Activated naive CD4-positive, alpha-beta T cell (primary cell): Measurements from ENCODE around the gene GNG4.
"Not testable (repeated sequence)": the region's sequence is repeated elsewhere in the genome, so short reads cannot be mapped to it uniquely, and the experiment has no call there.

ENCODE experiments used
- DNase-seq, 4 experiments: peaks; one replicate each; lab custom pipeline; 2025; lab: John Stamatoyannopoulos, UW

The GNG4 gene

DNA sequence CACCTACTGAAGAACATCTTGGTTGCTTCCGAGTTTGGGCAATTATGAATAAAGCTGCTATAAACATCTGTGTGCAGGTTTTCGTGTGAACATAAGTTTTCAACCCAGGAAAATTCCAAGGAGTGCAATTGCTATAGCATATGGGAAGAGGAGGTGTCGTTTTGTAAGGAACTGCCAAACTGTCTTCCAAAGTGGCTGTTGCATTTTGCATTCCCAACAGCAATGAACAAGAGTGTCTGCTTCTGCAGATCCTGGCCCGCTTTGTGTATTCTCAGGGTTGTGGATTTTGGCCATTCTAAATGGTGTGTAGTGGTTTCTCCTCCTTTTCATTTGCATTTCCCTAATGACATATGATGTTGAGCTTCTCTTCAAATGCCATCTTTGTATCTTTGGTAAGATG lies 23.8 kb downstream of the GNG4 start:
- no peak for DNase-seq

DNA sequence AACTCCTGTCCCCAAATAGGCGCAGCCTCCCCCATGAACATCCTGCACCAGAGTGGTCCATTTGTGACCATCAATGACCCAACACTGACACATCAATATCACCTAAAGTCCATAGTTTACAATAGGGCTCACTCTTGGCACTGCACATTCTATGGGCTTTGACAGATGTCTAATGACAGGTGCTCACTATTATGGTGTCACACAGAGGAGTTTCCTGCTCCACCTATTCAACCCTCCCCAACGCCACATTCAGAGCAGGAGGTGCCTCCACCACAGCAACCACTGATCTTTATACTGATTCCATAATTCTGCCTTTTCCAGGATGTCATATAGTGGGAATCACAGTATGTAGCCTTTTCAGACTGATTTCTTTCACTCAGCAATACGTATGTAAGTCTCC lies 24.2 kb downstream of the GNG4 start:
- DNase-seq = no peak

DNA sequence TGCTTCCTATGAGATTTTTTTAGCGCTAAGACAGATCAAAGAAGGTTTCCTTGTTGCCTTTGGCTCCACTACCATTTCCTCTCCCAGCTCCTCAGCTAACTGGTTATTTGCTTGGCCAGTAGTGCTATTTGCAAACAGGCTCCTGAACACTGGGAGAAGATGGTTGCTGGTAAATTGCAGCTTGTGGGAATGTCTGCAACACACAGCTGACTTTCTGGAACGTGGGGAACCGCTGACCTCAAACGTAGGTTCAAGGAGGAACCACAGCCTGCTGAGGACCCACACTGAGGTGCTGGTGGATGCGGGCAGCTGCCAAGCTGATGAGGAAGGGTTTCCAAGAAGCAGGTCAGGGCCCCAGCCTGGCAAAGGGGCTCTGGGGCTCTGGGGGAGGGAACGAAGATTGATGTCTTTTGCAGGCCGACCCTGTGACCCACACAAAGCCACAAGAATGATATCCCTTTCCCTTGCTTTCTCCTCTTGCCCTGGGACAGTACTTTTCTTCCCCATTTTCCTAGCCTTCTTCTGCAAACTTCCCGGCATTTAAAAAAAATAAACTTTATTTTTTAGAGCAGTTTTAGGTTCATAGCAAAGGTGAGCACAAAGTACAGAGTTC lies 24.8 kb downstream of the GNG4 start:
- no peak for DNase-seq

DNA sequence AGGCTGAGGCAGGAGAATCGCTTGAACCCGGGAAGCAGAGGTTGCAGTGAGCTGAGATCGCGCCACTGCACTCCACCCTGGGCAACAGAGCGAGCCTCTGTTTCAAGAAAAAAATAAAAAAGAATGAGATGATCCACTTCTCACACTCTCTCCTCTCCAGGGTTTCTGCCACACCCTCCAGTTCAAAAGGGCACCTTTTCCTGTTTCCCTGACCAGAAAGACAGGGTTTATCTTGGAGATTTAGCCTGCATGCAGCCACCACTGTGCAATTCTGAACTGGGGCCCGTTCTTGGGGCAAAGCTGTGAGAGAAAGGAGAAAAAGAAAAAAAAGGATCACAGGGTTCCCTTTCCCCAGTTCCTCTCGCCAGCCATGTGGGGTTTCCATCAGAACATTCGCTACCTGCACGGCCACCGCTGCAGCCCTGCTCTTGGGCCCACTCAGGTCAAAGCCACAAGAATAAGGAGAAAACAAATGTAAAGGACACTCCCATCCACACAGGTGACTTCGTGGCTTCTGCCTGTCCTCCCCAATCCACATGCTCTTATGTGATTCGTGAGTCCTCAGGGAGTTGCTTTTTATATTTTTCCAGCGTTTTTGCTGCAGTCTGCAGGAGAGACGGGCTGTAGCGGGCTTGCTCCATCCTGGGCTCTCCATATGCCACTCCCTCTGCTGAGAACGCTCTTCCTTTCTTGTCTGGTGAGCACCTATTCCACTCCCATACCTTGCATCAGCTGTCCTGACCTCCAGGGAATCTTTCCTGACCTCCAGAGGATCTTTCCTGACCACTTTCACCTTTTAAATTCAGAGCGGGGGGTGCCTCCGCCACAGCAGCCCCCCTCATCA lies 26.4 kb downstream of the GNG4 start:
- no peak for DNase-seq

DNA sequence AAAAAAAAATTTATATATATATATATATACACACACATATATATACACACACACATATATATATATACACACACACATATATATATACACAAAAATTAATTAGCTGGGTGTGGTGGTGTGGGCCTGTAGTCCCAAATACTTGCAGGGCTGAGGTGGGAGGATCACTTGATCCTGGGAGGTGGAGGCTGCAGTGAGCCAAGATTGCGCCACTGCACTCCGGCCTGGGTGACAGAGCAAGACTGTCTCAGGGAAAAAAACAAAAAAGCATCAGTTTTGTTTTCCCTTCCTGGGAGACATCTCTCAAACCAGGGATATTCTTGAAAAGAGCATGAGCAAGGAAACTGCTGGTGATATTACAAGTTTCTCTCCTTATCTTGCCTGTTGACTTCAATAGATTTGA lies 30.4 kb downstream of the GNG4 start:
- DNase-seq = not testable (repeated sequence)

DNA sequence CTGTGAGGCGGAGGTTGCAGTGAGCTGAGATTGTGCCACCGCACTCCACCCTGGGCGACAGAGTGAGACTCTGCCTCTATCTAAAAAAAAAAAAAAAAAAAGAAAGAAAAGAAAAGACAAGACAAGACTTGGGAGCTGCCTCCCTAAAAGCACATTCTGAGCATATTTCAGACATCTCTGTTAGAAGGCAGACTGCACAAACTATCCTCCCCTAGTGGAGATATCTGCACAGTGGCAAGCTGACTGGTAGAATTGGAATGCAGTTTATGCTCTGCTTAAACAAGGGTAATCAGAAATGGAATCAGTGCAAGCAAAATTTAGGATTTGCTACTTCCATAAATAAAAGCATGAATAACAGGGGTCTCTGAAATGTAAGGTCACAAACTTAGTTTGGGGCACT lies 31.8 kb downstream of the GNG4 start:
- DNase-seq = no peak

DNA sequence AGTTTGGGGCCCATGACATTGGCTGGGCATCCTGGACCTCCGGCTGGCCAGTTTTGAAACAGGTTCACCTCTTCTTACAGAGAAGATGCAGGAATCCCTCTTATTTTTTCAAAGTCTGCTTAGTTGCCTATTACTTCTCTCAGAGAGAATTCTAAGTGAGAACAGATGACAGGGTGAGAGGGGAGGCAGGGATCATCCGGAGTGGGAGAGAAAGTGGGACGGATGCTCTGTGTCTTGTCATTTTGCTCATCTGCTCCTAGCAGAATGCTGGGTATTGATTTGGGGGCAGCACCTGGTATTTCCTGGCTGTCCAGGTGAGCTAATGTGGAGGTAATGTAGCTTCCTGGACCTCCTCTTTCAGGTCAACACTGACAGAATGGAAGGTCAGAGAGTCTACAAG lies 32.4 kb downstream of the GNG4 start:
- DNase-seq = no peak

DNA sequence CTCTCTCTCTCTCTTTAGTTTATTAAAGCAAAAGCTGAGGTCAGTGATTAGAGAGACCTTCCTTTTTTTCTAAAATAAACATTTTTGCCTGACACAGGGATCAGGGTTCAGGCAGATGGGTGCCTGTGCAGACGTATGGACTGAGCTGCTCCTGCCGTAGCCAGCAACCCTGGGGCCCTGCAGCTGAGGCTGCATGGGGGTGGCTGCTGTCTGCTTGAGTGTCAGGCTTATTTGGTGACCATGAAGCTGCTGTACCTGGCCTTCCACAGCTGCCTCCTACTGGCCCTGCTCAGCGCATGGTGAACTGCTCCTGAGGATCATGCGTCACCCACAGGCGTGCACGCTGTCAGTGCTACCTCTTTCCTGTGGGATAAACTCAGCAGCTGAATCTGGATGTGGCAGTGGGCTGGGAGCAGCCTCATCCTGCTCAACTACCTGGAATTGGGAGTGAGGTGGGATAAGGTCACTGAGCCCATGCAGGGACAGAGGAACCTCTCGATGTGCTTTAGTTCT lies 35.1 kb downstream of the GNG4 start:
- DNase-seq = no peak

DNA sequence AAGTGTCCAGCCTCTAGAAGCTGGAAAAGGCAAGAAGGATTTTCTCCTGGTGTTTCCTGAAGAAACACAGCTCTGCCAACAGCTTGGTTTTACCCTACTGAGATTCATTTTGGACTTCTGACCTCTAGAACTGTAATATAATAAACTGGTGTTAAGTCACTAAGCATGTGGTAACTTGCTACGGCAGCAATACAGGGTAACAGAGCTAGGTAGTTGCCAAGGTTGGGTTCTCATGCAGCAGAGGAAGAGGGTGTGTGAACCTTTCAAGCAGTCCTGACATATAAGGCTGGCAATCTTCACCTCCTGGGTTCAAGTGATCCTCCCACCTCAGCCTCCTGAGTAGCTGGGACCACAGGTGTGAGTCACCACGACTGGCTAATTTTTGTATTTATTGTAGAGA lies 36.0 kb downstream of the GNG4 start:
- DNase-seq = no peak

DNA sequence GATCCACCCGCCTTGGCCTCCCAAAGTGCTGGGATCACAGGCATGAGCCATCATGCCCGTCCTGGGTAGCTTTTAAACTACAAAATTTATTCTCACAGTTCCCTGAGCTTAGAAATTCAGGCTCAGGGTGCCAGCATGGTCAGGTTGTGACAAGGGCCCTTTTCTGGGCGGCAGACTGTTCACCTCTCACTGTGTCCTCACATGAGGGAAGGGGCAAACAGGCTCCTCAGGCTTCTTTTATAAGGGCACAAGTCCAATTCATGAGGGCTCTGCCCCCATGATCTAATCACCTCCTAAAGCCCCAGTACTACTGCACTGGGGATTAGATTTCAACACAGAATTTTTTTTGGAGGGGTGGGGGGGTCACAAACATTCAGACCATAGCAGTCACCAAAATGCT lies 36.8 kb downstream of the GNG4 start:
- DNase-seq = no peak

DNA sequence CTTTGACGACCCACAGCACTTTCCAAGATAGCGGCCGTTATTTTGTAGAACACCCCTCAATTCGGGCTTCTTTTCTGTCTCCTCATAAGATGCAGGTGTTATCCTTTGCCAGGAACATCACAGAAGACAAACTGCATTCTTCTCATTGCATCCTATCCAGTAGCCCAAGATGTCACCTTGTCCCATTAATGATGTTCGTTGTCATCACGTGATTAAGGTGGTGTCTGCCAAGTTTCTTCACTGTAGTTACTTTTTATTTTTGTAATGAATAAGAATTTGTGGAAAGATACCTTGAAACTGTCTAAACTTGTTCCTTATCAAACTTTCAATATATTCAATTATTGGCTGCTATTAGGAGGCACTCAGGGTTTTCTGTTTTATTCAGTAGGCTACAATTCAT lies 39.4 kb downstream of the GNG4 start:
- no peak for DNase-seq

DNA sequence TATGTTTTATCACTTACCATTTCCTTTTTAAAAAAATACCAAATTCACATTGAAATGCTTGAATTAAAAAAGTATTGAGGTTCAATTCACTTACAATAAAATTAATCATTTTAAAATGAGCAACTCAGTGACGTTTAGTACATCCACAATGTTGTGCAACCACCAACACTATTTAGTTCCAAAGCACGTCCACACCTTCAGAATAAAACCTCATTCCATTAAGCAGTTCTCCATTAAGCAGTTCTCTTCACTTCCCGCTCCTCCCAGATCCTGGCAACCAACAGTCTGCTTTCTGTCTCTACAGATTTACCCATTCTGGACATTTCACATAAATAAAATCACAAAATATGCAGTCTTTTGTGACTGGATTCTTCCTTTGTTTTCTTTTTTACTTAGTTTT lies 41.3 kb downstream of the GNG4 start:
- no peak for DNase-seq

DNA sequence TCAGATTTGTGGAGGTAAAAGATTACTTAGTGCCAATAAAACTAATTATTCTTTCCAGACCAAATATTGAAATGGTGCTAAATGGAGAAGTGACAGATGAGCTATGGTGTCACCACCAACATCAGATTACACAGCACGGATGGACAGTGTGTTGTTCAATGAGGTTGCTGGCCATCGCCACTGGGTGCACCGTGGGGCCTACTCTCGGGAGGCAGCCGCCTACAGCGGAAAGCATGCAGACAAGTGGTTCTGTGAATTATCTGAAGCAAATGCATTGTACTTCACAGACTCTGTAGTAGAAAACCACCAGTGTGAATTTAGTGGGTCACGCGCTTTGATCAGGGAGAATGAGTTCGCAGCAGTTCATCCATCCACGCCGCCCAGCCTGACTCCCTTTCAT lies 42.3 kb downstream of the GNG4 start:
- DNase-seq = no peak

DNA sequence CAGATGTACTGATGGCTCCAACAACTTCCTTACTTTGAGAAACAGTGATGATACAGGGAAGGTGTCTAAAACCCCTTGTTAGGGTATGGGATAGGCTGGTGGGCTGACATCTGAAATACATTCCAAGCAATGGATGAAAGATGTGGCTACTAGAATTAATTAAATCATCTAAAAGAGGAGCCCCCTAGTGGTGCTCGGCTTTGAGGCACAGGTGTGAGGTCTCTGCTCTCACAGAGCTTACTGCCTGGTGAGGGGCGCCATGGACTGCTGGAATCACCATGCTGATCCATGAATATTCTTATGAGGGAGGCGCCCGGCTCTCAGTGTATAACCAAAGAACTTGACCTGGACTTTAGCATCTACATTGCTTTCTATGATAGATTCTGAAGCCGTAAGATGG lies 48.5 kb downstream of the GNG4 start:
- no peak for DNase-seq

DNA sequence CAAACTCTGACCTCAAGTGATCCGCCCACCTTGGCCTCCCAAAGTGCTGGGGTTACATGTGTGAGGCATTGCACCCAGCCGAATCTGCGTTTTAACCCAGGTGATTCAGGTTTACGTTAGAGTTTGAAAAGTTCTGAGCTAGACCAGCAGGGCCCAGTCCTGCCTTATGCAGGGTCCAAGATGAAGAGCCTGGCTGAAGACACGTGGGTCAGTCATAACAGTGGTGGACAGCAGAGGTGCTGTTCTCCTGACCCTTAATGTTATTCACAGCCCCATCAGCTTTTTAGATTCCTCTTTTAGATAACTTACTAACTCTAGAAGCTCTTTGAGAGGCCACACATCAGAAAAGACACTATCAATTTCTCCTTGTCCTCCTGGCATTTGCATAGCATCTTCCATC lies 50.0 kb downstream of the GNG4 start:
- DNase-seq = no peak

DNA sequence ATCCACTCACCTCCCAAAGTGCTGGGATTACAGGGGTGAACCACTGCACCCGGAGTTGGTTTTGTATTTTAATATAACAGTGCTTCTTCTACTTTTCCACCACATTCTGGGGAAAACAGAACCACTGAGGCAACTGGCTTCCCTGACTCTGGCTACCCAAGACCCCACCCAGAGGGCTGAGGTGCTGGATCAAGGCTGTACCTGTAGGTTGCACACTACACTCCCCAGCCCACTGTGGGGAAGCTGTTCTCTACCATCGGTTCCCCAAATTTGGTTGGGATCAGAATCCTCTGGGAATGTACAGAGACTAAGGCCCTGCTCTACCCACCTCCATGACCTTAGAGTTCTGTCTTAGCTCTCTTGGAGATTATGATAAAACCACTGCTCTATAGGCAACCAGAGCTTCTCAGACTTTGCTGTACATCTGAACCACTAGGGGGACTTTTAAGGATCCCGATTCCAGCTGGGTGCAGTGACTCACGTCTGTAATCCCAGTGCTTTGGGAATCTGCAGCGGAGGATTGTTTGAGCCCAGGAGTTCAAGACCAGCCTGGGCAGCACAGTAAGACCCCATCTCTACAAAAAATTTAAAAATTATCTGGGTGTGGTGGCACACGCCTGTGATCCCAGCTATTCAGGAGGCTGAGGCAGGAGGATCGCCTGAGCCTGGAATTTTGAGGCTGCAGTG lies 51.6 kb downstream of the GNG4 start:
- DNase-seq = no peak

DNA sequence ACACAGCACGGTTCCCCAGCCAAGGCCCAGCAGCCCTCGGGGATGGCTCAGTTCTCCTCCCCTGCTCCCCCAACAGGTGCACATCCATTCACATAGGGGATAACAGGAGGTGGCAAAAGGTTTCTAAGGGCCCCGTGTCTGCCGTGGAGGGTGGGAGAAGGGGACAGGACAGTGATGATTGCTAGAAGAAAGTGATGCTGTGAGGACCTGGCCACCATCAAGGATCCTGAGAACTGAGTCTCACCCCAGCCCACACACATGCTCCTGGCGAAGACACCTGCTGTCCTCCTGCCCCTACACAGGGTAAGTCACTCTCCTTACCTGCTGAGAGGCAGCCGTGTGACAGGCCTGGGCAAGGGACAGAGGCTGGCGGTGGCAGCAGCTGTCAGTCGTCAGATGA lies 54.5 kb downstream of the GNG4 start:
- no peak for DNase-seq

DNA sequence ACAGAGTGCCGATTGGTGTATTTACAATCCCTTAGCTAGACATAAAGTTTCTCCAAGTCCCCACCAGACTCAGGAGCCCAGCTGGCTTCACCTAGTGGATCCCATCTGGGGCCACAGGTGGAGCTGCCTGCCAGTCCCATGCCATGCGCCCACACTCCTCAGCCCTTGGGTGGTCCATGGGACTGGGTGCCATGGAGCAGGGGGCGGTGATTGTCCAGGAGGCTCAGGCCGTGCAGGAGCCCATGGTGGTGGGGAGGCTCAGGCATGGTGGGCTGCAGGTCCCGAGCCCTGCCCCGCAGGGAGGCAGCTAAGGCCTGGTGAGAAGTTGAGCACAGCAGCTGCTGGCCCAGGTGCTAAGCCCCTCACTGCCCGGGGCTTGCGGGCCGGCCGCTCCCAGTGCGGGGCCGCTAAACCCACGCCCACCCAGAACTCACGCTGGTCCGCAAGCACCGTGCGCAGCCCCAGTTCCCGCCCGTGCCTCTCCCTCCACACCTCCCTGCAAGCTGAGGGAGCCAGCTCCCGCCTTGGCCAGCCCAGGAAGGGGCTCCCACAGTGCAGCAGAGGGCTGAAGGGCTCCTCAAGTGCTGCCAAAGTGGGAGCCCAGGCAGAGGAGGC lies 55.2 kb downstream of the GNG4 start:
- DNase-seq = not testable (repeated sequence)

DNA sequence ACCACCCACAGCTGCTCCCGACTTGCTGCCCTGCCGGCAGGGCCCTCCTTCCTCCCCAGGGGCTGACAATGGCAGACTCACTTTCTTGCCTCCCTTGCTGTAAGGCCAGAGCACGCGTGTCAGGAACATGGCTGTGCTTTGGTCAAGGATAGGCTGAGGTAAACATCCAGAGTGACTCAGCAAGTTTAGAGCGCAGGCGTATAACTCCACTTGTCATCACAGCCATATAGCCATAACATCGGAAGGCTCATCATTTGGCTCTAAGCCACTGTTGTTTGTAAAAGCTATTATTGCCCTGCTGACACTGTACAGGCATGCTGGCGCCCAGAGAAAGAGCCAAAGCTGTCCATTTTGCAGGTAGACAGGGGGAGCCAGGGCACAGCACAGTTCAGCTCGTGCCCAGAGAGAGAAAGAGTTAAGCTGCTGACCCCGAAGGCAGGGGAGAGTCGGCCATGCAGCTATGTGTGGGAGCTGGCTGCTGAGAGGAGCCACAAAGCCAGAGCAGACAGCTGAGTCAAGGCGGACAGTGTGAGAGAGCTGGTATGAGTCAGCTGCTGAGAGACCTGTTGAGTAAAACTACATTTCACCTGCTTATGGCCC lies 60.6 kb downstream of the GNG4 start:
- DNase-seq = no peak

DNA sequence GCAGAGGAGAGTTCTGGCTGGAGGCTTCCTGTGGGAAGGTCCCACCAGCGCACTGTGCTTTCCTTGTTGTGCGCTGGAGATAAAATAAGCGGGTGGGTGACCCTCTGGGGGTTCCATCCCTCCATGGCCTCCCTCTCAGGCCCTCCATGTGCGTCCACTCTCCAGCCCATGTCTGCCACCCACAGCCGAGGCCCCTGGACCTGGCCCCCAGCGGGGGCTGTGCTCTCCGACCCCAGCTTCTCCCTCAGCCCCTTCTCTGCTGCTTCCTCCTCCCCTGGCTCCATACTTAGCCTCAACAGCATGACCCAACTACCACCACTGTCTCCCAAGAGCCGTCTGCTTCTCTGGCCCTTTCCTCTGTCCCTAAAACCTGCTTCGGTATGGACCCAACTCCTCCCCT lies 61.4 kb downstream of the GNG4 start:
- no peak for DNase-seq

DNA sequence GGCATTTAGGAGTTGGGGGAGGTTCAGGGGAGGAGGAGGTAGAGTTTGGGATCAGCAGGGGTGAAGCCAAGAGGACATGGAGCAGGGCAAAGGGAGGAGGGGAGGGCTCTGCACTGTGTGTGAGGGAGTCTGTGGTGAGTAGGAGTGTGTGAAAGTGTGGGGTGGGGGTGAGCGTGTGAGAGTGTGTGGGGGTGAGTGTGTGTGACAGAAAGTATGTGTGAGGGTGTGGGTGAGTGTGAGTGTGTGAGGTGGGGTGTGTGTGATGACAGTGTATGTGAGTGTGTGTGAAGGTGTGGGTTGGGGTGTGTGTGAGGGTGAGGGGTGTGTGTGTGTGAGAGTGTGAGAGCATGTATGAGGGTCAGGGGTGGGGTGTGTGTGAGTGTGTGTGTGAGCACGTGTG lies 62.6 kb downstream of the GNG4 start:
- DNase-seq = no peak

DNA sequence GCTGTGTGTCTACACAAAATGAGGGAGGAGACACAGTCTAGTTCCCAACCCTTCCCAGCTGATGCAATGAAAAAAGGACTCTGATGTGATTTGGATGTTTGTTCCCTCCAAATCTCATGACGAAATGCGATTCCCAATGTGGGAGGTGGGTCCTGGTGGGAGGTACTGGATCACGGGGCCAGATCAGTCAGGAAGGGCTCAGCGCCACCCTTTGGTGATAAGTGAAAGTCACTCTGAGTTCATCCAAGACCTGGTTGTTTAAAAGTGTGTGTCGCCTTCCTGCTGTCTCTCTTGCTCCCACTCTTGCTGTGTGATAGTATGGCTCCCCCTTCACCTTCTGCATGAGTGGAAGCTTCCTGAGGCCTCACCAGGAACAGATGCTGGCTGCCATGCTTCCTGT lies 63.2 kb downstream of the GNG4 start:
- no peak for DNase-seq
